ENCODE data around the gene PRPF40B.
"Not testable (repeated sequence)": the region's sequence is repeated elsewhere in the genome, so short reads cannot be mapped to it uniquely, and the experiment has no call there.

The PRPF40B gene

GRCh38 chr12:49623142-49623904, at the start of gene PRPF40B:
Gene PRPF40B (plus strand): TSS chr12:49623561. CDS start chr12:49623591, 30 bp downstream.
- in situ Hi-C loops (cut with MboI; ENCODE audit: low sequenced_read_pairs), result no loop called here

- in situ Hi-C loops (cut with MboI; ENCODE audit: low sequenced_read_pairs), result no loop called here
These were observed 45.6 kb upstream of the PRPF40B start for GRCh38 chr12:49577589-49578315.

DNA sequence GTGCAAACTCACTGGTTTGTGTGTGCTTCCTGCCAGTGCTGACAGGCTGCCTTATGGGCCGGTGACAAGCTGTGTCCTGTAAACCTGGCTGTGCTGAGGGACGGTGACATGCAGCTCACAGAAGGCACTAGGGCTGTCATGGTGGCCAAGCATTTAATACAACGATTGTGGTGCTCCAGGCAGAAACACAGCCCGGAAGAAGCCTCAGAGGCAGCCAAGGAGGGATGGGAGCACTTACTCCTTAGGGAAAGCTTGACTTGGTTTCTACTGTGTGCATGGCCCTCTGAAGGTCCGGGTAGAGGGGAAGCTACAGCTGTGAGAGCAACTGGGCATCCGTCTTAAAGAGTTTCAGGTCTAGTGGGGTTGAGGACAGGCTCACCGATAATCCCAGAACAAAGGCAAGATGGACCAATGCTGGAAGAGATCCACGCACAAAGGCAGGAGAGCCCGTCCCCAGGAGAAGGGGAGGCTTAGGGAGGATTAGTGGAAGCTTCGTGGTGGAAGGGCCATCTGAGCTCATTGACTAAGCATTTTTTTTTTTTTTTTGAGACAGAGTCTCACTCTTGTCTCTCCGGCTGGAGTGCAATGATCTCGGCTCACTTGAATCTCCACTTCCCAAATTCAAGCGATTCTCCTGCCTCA, 44.8 kb upstream of the PRPF40B start:
- in situ Hi-C loops (cut with MboI; ENCODE audit: low sequenced_read_pairs), result no loop called here

DNA sequence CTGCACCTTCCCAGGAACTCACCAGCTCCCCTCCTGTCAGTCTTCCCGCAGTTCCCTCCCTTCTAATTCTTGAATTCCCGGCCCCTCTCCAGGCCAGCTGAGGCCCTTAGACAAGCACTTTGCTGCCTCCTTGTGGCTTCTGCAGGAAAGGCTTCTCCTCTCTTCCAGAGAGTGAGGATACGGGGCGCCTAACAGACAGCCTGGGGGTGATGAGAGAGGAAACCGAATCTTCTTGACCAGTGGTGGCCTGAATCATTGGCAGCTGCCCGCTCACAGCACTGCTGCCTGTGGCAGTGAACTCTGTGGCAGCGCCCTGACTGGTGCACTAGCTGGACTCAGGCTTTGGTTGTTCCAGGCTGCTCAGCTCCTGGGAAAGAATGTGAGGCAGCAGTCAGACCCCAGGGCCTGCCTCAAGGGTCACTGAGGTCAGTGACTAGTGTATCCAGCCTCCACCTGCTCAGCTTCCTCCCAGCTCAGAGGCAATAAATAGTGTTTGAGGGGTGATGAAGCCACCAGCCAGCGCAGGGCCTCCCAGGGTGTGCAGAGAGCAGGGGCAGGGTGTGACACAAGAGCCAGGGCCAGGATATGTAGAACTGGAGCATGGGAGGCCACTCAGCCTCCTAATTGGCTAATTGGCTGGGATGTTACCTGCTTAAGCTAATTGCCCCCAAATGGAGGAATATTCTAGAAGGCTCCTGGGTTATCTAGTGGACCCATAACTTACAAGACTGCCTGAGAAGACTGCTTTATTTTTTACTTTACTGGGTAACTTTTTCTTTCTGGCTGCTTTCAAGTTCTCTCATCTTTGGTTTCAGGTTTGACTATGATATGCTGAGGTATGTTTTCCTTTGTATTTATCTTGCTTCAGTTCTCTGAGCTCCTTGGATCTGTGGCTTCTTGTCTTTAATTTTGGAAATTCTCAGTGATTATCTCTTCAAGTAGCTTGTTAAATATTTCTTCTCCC, 42.5 kb upstream of the PRPF40B start:
- in situ Hi-C loops (cut with MboI; ENCODE audit: low sequenced_read_pairs), result no loop called here

GRCh38 chr12:49582201-49582600, 41.2 kb upstream of the PRPF40B start:
- in situ Hi-C loops (cut with MboI; ENCODE audit: low sequenced_read_pairs), result no loop called here

DNA sequence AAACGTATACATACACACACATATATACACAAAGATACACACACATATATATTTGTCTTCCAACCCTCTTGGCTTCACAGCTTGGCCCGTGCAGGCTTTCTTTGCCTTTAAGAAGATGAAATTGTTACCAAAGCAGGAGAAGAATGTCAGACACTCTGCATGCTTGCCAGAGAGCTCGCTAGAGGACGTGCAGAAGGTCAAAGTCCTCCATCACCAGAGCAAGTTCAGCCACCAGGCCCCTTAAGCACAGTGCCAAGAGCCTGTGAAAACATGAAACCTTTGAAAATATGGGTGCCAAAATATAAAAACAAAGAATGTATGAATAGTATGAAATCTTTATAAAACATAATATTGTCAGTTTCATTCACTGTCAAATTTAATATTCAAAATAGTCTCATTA, 40.5 kb upstream of the PRPF40B start:
- in situ Hi-C loops (cut with MboI; ENCODE audit: low sequenced_read_pairs), result no loop called here

DNA sequence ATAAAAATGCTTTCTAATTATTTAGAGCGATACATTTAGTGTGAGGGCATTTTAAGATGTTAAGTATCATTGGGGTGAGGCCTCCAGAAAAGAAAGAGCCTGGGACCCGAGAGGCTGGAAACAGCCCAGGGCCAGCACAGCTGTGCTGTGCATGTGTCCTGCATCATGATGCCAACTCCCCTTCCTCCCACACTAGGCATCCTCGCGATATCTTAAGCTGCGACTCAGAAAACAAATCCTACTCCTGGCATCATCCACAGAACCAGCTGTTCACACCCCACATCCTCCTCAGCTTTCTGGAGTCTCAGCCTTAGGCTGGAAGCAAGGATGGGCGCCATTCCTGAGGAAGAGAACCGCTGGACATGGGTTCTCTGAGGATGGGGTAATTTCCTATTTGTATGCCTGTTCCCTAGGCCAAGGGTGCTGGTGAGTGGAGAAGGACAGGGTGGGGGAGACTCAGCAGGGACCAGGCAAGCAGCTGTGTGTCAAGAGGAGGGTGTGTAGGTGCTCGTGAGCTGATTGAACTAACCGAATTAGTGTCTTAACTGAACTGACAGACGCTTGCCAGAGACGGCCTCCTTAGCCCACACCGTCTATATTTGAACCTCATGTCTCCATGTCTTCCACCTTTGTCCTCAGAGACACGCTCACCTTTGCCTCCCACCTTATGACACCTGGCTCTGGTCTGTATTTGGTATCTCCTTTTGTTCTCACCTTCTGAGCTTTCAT, 39.8 kb upstream of the PRPF40B start:
- in situ Hi-C loops (cut with MboI; ENCODE audit: low sequenced_read_pairs), result no loop called here

DNA sequence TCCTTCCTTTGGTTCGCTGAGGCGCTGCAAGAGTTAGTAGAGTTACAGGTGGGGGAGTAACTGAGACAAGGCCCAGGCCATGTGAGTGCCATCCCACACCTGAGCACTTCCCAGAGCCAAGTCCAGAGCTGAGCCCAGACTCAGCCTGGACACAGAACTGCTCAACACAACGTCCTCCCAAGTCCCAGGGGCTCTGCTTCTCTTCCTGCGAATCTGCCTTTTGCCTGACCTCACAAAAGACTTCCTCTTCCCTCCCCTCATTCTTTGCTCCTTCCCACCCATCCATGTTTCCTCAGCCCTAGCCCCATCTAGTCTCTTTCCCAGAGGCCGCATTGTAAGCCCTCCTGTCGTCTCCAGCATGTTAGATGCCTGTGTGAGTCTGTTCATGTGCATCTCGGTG, 38.8 kb upstream of the PRPF40B start:
- in situ Hi-C loops (cut with MboI; ENCODE audit: low sequenced_read_pairs), result no loop called here

- in situ Hi-C loops (cut with MboI; ENCODE audit: low sequenced_read_pairs), result no loop called here
These were observed 37.6 kb upstream of the PRPF40B start for GRCh38 chr12:49585477-49586459.

DNA sequence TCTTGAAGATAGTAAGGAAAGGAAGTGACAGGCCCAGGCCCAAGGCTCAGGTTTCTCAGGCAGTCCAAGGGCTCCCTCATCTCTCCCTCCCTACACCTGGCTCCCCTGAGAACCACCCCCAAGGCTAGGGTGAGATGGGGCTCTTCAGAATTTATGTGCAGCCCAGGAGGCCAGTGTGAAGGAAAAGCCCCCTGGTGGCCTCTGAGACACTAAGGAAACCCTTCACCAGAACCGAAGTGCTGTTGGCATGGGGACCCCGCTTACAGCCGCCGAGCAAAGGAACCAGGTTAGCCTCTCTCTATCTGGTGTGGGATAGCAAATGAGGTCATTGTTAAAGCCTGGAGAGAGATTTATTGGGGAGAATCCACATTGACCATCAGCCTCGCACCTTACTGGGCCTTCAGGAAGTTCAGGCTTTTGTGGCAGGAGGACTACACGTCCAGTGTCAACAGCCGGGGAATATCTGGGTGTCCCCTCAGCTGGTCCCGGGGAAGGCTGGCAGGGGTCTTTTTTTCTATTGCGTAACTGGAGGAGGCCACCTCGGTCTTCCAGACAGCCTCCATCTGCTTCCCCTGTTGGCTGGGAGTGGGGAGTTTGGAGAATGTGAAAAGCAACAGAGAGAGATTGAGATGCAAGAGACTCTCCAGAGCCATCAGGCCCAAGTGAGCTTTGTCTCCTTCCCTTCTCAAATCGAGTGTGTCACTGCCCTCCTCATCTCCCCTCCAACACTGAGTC, 36.0 kb upstream of the PRPF40B start:
- in situ Hi-C loops (cut with MboI; ENCODE audit: low sequenced_read_pairs), result no loop called here

DNA sequence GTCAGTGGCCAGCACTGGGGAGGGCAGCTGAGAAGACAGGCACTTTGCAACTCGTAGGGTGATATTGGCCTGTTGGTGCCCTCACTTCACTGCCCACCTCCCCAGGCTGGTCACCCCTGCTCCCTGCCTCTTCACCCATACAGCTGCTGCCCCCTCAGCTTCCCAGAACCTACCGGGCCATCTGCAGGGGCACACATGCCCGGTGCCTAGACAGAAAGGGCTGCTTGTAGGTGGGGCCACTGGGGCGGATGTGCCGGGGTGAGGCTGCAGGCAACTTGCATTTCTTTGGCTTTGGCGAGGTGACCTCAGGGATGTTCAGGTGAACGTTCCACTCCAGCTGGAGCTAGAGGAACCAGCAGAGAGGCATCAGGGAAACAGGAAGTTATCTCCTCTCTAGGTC, 35.1 kb upstream of the PRPF40B start:
- in situ Hi-C loops (cut with MboI; ENCODE audit: low sequenced_read_pairs), result no loop called here

- in situ Hi-C loops (cut with MboI; ENCODE audit: low sequenced_read_pairs), result no loop called here
These were observed 34.4 kb upstream of the PRPF40B start for GRCh38 chr12:49588721-49589516.

GRCh38 chr12:49598527-49598926, 24.8 kb upstream of the PRPF40B start:
- in situ Hi-C loops (cut with MboI; ENCODE audit: low sequenced_read_pairs), result no loop called here

GRCh38 chr12:49599961-49600360, 23.4 kb upstream of the PRPF40B start:
- in situ Hi-C loops (cut with MboI; ENCODE audit: low sequenced_read_pairs), result no loop called here

DNA sequence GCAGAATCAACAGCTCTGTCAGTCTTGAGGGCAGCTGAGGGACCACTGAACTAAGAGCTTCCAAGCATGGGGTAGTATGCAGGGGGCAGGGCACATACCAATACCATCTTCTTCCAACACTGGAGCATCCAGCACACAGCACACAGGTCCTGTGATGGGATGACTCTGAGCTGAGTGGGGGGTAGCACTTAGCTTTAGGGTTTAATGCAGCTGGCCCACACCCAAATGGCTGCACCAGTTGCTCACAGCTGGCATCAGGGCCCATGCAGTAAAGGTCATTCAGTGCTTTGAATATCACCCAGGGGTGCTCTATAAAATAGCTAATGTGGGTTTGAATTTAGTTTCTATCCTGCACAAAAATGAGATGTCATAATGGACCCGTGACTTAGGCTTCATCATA, 19.6 kb upstream of the PRPF40B start:
- in situ Hi-C loops (cut with MboI; ENCODE audit: low sequenced_read_pairs), result no loop called here

DNA sequence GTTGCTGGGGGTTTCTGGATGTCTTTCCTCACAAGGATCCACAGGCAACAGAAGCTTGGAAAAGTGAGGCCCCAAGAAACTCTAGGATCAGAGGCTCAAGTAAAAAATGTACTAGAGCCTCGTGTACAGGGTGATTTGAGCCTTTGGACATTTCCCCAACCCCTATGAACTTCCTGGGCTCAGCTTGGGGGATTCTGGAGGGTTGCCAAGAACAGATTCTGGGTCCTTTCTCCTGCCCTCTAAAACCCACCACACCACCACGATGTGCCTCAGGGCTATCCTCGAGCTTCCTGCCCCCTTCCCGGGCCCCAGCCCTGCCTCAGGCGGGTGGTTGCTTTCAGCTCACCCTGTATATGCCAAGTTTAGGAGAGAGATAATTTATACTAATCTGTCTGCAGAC, 18.5 kb upstream of the PRPF40B start:
- in situ Hi-C loops (cut with MboI; ENCODE audit: low sequenced_read_pairs), result no loop called here

DNA sequence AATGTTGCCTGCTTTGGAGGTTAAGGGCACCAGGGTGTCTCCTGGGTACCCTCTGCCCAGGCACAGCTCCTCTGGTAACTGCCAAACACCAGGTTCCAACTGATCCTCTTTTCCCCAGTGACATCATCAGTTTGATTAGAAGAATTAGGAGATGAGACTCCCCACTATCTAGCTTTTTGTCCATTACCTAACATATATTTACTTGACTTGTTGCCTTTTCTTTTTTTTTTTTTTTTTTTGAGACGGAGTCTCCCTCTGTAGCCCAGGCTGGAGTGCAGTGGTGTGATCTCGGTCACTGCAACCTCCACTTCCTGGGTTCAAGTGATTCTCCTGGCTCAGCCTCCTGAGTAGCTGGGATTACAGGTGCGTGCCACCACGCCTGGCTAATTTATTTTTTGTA, 17.8 kb upstream of the PRPF40B start, which contains the start of gene FAM186B:
Gene FAM186B, minus strand, starts transcription at position 101 of the 400 bp plus-strand sequence. CDS start 162 bp downstream, outside the sequence.
- in situ Hi-C loops (cut with MboI; ENCODE audit: low sequenced_read_pairs), result not testable (repeated sequence)
